GM18499 (cell line): ENCODE results near the gene GOLM1.

Source experiments
- ATAC-seq: cut with Tn5 transposase; IDR thresholded peaks from one replicate; pipeline ENCODE4 v1.9.1; 2021; ENCODE audit warnings: moderate number of reproducible peaks; ENCODE audit not compliant: insufficient read depth, unreplicated experiment

GOLM1 gene

DNA sequence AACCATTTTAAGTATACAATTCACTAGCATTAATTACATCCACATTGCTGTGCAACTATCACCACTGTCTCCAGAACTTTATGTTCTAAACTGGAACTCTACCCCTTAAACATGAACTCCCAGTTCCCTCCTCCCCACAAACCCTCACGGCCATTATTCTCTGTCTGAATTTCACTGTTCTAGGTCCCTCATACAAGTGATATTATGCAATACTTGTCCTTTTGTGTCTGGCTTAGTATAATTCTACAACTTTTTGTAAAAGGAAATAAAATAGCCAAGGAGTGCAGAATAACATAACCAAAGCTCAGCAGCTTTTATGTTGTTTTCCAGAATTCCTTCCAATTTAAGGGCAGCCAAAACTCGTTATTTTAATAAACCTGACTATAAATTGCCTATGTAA lies 105.2 kb downstream of the GOLM1 start:
- ATAC-seq: no peak

DNA sequence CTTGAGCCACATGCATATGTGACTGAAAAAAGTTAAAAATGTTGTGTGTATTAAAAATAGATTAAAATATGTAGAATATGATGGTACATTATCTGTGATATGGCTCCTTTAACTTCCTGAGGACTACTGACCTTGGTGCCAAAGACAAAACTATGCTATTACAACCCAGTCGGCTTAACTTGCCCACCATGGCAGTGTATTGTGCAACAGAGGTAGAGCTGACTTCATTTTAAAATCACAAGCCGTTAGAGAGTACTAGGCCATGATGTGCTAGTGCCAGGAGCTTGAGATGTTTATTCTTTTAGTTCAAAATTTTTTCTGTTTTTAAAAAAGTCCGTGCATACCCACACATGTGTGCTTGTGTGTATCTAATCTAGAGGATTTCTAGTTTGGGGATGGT lies 112.1 kb downstream of the GOLM1 start:
- no peak for ATAC-seq

- ATAC-seq: no peak
Measured at GRCh38 chr9:85984457-85984856, 114.9 kb downstream of the GOLM1 start.

- no peak for ATAC-seq
Measured at GRCh38 chr9:85981369-85981768, 118.0 kb downstream of the GOLM1 start.

DNA sequence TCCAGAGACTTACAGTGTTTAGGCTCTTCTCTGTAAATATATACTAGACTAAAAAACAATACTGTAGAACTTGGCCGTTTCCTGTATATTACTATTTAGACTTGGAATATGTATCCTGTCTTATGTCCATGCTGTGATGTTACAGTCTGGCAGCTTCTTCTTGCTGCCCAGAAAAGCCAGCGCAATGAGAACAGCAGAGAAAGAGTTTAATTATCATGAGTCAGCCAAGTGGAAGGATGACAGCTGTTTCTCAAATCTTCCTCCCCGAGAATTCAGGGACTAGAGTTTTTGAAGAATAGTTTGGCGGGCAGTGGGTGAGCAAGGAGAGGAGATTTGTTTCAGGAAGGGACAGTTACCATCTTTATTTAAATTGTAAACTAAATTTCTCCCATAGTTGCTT lies 120.9 kb downstream of the GOLM1 start:
- ATAC-seq: no peak
